Activated CD4-positive, alpha-beta T cell treated with anti-CD3 and anti-CD28 coated beads, Interleukin-2, amount 50 U/mL, for 4 hours (primary cell): Measurements from ENCODE around the gene USP48.

Source experiments
- DNase-seq, 2 experiments: peaks; one replicate each; pipeline ENCODE4 v3.0.0-alpha.2; 2020

USP48 gene

GRCh38 chr1:21736876-21737275 is 46.1 kb downstream of the USP48 start:
- no peak for DNase-seq

GRCh38 chr1:21736011-21736410 is 46.9 kb downstream of the USP48 start:
- no peak for DNase-seq

- no peak for DNase-seq
Observed at GRCh38 chr1:21734526-21734925, 48.4 kb downstream of the USP48 start.

GRCh38 chr1:21732664-21733063 is 50.3 kb downstream of the USP48 start:
- DNase-seq, result no peak

- DNase-seq, result no peak
Observed at GRCh38 chr1:21725748-21726392, 57.1 kb downstream of the USP48 start.

GRCh38 chr1:21724570-21724969 is 58.4 kb downstream of the USP48 start:
- DNase-seq, result no peak

- no peak for DNase-seq
Observed at GRCh38 chr1:21724098-21724497, 58.9 kb downstream of the USP48 start.

- DNase-seq, result no peak
Observed at GRCh38 chr1:21721295-21721985, 61.5 kb downstream of the USP48 start.

- no peak for DNase-seq
Observed at GRCh38 chr1:21716169-21716568, 66.8 kb downstream of the USP48 start.

- DNase-seq, result no peak
Observed at GRCh38 chr1:21707891-21708290, 75.1 kb downstream of the USP48 start.

GRCh38 chr1:21707086-21707840 is 75.7 kb downstream of the USP48 start:
- DNase-seq, result no peak

- DNase-seq, result no peak
Observed at GRCh38 chr1:21706151-21706835, 76.7 kb downstream of the USP48 start.

- DNase-seq, result no peak
Observed at GRCh38 chr1:21705303-21705980, 77.5 kb downstream of the USP48 start.

- no peak for DNase-seq
Observed at GRCh38 chr1:21704145-21704544, 78.8 kb downstream of the USP48 start.

GRCh38 chr1:21703318-21703963 is 79.5 kb downstream of the USP48 start:
- no peak for DNase-seq

GRCh38 chr1:21702780-21703179 is 80.2 kb downstream of the USP48 start:
- DNase-seq, result no peak

GRCh38 chr1:21701401-21701800 is 81.5 kb downstream of the USP48 start:
- no peak for DNase-seq

GRCh38 chr1:21700094-21700493 is 82.9 kb downstream of the USP48 start:
- no peak for DNase-seq

GRCh38 chr1:21696931-21697330 is 86.0 kb downstream of the USP48 start:
- DNase-seq, result no peak

- no peak for DNase-seq
Observed at GRCh38 chr1:21693732-21694131, 89.2 kb downstream of the USP48 start.

GRCh38 chr1:21691739-21692138 is 91.2 kb downstream of the USP48 start:
- no peak for DNase-seq

- no peak for DNase-seq
Observed at GRCh38 chr1:21689661-21690372, 93.1 kb downstream of the USP48 start.
